ENCODE measurements around the gene TRIM41.
A peak's percentile ranks its signal among the peaks of the same experiment; 100 is the strongest.
"Not testable (repeated sequence)": the region's sequence is repeated elsewhere in the genome, so short reads cannot be mapped to it uniquely, and the experiment has no call there.

Gene TRIM41

DNA sequence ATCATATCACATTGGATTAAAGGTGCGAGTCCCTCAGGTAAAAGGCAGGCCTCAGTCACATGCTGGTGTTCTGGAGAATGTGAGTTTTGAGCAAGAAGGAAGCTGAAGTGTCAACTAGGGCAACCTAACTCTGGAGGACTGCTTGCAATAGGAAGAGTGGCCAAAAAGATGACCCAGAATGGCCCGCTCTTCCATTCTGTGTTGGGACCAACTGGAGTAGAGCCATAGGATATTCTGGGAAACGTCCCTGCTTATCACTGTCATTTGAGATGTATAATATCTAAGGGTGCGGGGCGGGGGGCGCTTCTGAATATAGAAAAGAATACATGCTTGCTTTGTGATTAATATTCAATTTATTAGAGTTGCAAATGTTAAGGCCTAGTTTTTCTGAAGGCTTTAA is 11.0 kb upstream of the TRIM41 start:
- no peak for DNase-seq

DNA sequence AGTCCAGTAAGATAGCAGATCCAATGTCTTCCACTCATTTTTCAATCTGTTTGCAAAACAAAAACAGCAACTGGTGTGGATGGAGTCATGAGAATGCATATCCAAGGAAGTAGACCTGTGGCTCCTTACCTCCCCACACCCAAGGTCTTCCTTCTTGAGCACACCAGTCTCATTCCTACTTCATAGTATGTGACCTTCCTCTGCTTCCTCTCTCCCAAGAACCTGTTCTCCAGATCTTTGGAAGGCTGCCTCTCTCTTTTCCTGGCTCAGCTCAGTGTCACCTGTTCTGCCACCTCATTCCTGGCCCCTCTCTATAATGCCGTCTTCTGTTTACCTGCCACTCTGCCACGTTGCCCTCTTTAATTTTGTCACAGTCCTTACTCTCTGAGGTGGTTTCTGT is 10.1 kb upstream of the TRIM41 start:
- DNase-seq = no peak

DNA sequence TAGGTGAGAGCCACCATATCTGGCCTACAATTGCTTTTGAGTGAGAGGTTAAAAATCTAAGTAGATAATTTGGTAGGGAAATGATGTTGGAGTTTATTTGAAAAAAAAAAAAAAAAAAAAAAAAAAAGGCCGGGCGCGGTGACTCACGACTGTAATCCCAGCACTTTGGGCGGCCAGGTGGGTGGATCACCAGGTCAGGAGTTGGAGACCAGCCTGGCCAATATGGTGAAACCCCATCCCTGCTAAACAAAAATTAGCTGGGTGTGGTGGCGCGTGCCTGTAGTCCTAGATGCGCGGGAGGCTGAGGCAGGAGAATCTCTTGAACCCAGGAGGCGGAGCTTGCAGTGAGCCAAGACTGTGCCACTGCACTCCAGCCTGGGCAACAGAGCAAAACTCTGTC is 8.8 kb upstream of the TRIM41 start:
- DNase-seq = not testable (repeated sequence)

DNA sequence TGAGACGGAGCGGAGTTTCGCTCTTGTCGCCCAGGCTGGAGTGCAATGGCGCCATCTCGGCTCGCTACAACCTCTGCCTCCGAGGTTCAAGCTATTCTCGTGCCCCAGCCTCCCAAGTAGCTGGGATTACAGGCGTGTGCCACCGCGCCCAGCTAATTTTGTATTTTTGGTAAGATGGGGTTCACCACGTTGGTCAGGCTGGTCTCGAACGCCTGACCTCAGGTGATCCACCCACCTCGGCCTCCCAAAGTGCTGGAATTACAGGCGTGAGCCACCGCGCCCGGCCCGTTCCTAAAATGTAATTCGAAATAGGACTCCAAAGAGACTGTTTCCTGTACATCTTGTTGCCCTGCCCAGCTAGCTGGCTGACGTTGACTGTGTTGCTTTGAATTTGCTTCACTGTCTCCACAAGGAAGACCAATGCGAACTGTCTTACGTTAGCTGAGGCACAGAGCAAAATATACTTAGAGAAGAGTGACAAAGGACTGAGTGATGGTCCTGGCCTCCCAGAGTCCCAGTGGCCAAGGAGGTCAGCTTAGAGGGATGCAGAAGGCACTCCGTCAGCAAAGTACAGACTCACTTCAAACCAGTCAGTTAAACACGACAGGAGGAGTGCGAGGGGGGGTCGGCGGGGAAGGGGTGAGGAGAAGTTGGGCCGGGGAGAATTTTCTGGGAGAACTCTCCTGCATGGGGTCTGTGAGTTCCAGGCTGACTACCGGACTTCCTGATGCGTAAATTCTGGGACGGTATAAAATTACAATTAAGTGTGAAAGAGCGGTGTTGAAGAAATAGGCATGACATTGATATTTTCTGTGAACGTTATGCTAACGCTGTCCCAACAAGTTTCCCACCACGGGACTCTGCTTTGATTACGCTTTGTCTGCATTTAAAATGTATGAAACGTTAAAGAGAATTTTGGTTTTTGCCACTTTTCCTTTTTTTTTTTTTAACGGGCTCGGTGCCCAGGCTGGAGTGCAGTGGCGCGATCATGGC is 6.8 kb upstream of the TRIM41 start:
- DNase-seq = peak; percentile 62

DNA sequence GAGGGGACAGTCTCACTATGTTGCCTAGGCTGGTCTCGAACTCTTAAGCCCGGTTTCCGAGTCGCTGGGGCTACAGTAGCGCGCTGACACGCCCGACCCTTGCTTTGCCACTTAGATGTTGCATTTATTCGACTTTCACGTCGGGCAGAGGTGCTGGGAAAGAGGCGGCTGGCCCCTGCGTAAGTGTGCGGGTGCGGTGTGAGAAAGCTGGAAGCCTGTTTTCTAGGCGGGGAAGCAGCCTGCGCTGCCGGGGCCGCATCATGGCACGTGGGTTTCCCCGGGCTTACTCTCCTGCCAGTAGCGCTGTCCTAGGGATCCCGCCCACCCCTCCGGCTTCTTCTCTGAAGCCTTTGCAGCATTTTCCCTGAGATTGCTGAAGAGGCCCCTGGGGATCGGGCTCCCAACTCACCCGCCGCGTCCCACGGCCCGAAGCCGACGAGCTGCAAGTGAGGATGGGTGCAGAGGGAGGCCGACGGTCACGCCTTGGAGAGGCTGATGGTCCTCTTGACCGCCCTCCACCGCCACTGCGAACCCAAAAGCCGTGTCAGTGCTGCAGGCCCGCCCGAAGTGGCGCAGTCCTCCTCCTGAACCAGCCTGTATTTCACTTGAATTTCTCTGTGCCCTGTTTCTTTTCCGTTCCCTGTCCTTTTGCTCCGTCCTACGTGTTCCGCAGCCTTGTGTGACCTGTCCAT is 5.8 kb upstream of the TRIM41 start:
- DNase-seq = peak; percentile 82

DNA sequence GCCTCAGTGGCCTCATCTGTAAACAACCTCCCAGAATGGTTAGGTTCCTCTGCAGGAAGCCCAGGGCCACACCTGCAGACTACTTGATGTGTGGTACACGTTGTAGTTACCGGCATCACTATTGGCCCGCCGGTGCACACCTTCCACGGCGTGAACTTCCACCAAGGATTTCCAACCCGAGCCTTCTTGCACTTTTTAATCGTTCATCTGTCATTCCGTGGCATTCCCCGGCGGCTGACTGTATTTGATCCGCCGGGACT is 5.3 kb upstream of the TRIM41 start:
- DNase-seq = no peak

DNA sequence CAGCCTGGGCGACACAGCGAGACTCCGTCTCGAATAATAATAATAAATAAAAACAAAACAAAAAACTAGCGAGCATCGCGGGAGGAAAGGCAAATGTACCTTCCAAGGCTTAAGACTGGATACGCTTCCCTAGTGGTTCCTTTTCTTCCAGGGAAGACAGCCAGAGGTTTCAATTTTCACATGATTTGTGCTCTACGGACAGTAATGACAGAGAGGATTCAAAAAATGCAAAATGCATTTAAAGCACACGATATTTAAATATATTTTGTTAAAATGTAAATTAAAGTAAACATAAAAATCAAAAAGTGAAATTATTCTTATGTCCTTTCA is 4.3 kb upstream of the TRIM41 start:
- no peak for DNase-seq

DNA sequence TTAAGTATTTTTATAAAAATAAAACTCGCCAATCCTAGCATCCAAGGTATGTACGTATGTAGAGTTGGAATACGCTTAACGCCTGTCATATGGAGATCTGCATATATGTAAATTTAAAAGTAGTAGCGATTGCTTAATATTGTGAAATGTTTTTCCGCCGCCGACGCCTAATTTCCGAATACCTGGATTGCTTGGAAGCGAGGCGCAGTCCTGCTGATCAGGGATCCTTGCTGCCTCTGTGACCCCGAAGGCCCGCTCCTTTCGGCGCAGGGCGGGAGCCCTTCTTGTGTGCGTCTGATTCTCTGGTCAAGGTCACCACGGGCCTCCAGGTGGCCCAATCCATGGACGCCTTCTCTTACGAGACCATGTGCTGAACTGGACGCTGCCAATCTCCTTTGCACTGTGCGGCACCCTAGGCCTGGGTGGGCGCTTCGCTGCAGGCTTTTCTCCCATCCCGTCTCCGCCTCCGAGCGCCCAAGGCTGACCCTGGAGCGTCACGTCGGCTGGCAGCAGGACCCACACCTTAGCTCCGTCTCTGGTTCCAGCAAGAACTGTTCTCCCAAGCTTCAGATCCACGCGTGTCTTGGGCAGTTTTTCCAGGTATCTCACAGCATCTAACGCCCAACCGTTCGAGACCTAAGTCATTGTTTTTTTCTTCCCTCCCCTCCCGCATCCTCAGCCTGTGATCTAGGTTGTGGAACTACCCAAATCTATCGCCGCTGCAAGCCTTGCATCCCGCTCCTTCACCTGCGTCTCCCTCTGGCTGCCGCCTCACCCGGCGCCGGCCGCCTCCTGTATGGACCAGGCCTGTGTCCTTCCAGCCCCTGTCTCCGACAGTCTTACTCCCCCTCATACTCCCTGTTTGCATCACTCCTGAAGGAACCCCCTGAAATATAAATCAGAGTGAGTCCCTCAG is 3.6 kb upstream of the TRIM41 start:
- no peak for DNase-seq

DNA sequence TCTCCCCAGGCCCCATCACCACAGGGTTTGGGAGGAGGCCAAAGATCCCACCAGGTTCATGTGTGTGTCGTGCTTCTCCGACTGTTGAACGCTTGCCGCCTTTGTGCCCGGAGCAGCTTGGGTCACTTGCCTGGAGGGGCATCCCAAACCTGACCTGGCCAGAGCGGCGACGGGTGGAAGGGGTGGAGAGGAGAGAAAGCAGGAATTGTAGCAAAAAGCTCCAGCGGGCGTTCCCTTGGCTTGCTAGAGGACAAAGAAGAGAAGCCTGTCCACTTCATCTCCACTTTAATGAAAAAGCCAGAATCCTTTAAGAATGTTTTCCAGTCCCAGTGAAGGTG is 2.9 kb upstream of the TRIM41 start:
- DNase-seq = no peak

DNA sequence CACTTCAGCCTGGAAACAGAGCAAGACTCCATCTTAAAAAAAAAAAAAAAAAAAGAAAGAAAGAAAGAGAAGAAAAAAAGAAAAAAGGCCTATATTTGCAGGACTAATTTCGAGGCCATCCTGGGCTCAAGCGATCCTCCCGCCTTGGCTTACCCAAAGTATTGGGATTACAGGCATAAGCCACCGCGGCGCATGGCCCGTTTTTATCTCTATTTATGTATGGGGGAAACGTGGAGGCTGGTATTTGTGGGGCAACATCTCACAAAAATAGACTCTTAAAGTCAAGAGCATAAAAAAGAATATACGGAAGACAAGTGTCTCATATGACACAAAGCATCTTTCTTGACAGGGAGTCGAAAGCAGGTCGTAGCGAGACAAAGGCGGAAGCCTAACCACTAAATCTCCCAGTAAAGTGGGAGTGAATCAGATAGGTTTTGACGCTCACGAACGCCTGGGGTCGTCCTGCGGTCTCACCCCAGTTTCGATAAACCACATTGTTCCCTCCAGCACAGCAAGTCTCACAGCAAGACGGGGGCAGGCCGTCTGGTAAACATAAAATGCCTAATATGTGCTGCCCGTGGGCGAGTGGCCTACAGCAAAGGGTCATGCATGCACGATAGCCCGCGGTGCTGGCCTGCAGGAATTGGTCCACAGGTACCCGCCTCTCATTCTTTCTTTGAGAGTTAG is 1.8 kb upstream of the TRIM41 start:
- no peak for DNase-seq

DNA sequence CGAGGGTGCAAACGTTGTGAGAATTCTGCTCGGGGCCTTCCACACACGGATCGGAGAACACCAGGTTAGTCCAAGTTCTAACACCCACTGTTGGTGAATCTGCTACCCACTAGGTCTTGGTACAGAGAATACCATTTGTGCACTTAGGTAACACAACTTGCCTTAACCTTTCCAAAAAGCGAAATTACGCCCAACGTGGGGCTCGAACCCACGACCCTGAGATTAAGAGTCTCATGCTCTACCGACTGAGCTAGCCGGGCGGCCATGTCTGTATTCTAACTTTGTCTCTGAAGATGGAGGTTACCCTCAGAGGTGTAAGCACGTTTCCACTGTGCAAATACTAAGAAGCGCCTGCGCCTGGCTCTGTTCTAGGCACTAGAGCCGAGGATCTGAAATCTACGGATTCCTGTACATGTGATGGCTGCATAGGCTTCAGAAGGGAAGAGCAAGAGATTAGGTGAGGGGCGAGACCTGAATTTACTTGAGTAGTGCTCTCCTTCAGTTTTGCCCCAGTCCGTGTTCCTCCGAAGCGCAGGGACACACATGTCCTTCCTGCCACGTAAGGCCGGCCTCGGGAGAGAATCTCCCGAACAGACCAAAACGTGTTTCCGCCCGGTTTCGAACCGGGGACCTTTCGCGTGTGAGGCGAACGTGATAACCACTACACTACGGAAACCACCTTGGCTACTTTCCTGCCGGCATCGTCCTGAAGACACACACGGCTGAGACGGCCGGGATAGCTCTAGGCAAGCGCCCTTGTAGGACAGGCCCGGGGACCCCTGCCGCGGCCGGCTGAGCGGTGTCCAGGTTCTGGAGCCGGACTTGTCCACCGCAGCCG is 1.1 kb upstream of the TRIM41 start:
- peak; percentile 98 for DNase-seq

DNA sequence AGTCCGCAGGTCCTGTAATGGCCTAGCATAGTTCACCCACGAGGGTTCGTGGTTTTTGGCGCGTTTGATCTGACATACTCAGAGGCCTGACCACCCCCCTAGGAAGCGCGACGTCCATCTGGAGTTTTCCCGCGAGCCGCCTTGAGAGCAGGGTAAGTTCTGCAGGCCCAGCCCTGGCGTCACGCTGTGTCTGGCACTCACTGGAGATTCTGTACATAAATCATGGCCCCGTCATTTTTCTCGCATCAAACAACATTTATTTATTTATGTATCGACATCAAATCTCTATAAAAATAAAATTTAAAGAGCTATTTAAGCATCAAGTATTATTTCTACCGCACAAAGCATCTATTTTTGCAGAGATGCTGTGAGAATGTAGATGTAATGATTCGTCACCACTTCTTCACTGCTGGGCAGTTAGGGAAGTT is 437 bp upstream of the TRIM41 start:
- no peak for DNase-seq

DNA sequence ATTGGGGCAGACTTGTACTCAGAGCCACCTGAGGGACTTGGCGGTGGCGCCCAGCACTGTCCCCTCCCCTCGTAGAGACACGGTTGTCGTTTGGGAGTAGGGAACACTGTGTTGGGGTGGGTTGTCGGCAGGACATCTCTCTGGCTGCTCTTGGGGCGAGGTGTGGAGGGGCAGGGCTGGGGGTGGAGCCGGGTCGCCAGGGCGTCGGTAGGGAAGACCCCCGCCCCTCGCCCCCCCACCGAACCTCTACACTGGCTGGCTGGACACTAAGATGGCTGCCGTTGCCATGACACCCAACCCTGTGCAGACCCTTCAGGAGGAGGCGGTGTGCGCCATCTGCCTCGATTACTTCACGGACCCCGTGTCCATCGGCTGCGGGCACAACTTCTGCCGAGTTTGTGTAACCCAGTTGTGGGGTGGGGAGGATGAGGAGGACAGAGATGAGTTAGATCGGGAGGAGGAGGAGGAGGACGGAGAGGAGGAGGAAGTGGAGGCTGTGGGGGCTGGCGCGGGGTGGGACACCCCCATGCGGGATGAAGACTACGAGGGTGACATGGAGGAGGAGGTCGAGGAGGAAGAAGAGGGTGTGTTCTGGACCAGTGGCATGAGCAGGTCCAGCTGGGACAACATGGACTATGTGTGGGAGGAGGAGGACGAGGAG is 778 bp downstream of the TRIM41 start:
- DNase-seq = no peak

DNA sequence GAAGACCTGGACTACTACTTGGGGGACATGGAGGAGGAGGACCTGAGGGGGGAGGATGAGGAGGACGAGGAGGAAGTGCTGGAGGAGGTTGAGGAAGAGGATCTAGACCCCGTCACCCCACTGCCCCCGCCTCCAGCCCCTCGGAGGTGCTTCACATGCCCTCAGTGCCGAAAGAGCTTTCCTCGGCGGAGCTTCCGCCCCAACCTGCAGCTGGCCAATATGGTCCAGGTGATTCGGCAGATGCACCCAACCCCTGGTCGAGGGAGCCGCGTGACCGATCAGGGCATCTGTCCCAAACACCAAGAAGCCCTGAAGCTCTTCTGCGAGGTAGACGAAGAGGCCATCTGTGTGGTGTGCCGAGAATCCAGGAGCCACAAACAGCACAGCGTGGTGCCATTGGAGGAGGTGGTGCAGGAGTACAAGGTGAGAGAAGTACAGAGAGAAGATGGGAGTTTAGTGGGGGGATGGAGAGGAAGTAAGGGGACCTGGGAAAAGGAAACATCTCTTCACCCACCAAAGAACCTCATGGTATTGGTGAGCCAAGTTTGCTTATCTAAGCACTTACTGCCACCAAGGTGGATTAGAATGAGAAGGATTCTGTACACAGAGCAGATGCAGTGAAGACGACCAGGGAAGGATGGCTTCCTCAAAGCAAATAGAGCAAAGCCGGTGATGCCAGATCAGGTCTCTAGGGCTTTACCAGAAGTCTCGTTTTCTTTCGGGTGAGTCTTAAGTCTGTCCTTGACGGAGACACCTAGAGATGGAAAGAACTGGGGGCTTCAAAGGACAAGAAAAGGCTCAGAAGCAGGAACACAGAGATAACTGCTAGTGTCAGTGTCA is 1.5 kb downstream of the TRIM41 start:
- no peak for DNase-seq

DNA sequence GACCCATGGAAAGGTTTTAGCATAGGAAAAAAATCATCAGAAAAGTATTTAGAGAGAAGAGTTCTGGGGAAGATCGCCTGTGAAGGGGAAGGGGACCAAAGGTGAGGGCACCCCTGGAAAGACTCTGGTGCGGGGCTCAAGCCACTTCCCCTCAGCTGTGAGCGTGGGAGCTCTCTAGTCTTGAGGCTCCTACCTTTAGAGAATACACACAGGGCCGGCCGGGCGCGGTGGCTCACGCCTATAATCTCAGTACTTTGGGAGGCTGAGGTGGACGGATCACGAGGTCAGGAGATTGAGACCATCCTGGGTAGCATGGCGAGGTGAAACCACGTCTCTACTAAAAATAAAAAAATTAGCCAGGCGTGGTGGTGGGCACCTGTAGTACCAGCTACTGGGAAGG is 6.9 kb downstream of the TRIM41 start:
- DNase-seq = no peak

DNA sequence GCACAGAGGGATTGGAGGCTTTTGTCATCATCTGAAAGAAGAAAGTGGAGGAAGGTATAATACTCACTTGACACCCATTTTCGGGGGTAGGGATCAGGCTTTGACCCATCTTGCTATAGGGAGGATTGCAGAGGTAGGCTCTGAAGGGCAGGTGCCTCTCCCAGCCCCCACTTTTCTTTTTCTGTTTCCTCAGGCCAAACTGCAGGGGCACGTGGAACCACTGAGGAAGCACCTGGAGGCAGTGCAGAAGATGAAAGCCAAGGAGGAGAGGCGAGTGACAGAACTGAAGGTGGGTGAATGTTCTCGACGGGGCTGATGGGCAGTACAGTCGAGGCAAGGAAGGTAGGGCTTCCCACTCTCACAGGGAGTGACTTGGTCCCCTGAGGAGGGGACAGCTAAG is 7.5 kb downstream of the TRIM41 start:
- no peak for DNase-seq

DNA sequence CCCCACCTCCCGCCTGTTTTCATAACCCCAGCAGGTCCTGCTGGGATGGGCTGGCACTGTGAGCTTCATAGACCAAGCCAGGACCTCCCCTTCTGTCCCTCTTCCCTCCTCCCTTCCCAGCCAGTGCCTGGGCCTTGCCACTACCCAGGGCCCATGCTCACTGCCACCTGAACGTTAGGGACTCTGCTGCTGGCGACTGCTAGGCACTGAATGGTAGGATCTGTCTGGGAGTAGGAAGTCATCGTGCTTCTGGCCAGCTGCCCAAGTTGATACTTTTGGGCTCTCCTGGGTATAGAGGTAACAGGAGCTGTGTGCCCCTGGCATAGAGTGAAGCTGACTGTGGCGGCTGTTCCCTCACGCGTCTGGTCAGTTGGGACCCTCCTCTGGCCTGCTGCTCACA is 8.4 kb downstream of the TRIM41 start:
- no peak for DNase-seq

DNA sequence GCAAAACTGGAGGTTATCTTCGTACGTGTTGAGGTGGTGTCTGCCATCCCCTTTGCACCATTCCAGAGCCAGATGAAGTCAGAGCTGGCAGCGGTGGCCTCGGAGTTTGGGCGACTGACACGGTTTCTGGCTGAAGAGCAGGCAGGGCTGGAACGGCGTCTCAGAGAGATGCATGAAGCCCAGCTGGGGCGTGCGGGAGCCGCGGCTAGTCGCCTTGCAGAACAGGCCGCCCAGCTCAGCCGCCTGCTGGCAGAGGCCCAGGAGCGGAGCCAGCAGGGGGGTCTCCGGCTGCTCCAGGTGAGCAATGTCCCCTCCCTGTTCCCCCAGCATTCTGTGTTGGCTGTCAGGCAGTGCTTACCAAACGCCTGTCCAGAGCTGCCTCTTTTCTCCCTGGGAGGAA is 9.5 kb downstream of the TRIM41 start:
- no peak for DNase-seq

DNA sequence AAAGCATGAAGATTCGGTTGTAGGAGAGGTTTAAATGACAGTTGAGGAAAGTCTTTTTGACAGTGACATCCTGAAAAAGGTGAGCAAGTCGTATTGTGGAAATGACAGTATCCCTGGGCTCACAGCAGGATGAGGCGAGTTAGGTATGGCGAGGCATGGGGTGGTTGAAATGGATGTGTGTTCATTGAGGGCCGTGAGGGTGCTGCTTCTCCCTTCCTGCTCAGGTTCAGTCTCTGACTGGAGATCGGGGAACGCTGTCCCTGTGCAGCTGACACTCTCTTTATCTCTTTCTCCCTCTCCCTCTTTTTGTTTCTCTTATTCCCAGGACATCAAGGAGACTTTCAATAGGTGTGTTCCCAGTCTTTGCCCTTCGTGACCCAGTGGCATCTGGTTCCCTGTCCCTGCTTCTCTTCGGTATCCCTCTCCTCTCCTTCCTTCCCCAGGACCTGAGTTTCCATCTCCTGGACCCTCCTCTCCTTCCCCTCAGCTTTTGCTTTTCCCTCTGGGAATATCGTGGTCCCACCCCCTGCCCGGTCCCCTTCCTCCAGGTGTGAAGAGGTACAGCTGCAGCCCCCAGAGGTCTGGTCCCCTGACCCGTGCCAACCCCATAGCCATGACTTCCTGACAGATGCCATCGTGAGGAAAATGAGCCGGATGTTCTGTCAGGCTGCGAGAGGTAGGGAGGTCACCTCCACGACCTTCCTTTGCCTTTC is 10.2 kb downstream of the TRIM41 start:
- DNase-seq = no peak

Data from activated CD4-positive, alpha-beta T cell treated with anti-CD3 and anti-CD28 coated beads, Interleukin-2, amount 50 U/mL, for 16 hours (primary cell).